Psoas muscle (tissue), 8 donors: Measurements from ENCODE around the gene CBX3. TPM values are rescaled to one million over a fixed set of nuclear protein-coding genes. Genes with fewer than 3 reads are reported as not detected.
"Not testable (repeated sequence)": the region's sequence is repeated elsewhere in the genome, so short reads cannot be mapped to it uniquely, and the experiment has no call there.

Experiments
- ATAC-seq, 4 donors: fragments of 200-7000 bp; cut with Tn5 transposase; one replicate each; pipeline ENCODE4 v1.9.1; 2020; ENCODE audit warnings: moderate library complexity in 3 of 4, mild to moderate bottlenecking in 2 of 4
- DNase-seq, 2 donors: peaks; one replicate each; pipeline ENCODE4 v3.0.0-alpha.2; 2020
- H3K27ac ChIP-seq: fragments of 200-600 bp; one replicate; pipeline ENCODE4 v1.8.0; 2022
- H3K27me3 ChIP-seq, 3 donors: fragments of 200-600 bp in 1 of 3; one replicate each; pipeline versions ENCODE4 v1.6.1 to v1.8.0; 2013 to 2022; ENCODE audit warnings: low read length in 2 of 3, mild to moderate bottlenecking in 2 of 3, moderate library complexity in 1 of 3; ENCODE audit not compliant: insufficient read depth in 3 of 3
- H3K36me3 ChIP-seq, 2 donors: fragments of 200-600 bp in 1 of 2; one replicate each; pipeline versions ENCODE4 v1.6.1 to v1.8.0; 2013 to 2022; ENCODE audit warnings: low read depth in 1 of 2, mild to moderate bottlenecking in 1 of 2, moderate library complexity in 1 of 2; ENCODE audit not compliant: insufficient read depth in 1 of 2
- H3K4me1 ChIP-seq: fragments of 200-600 bp; one replicate; pipeline ENCODE4 v1.8.0; 2022
- H3K4me3 ChIP-seq: fragments of 200-600 bp; one replicate; pipeline ENCODE4 v1.8.0; 2022; ENCODE audit warnings: mild to moderate bottlenecking
- H3K9me3 ChIP-seq: fragments of 200-600 bp; one replicate; pipeline ENCODE4 v1.8.0; 2022
- CTCF ChIP-seq: fragments of 200-600 bp; IDR thresholded peaks from one replicate; pipeline ENCODE4 v1.8.0; 2022; ENCODE audit warnings: antibody characterized with exemption
- WGBS, 3 donors: extraction: QIAGEN DNeasy Blood & Tissue Kit; methylation state at CpG; one replicate each; pipeline versions ENCODE4 v1.1.6 to v1.1.7; 2013; 5-methylcytosine and 5-hydroxymethylcytosine counted together
- intact Hi-C, 2 donors: fragments of 100-400 bp; cut with DNase I; formaldehyde crosslinking; loops; one replicate each; pipeline versions ENCODE4 v1.11.0 to v1.14.2; 2022
- polyA plus RNA-seq, 3 donors: library from polyadenylated mRNA; stranded (reverse); fragments of 200-250 nt; gene quantifications; one replicate each; pipeline ENCODE4 v1.2.3, GENCODE V29; 2013
- total RNA-seq, 4 donors: library from RNA; stranded (reverse); fragmentation: NEBNext Ultra II Directional in 2 of 4; extraction: Animal tissue kit (Norgen Biotek cat#: 25700) in 2 of 4; gene quantifications; one replicate each; pipeline versions ENCODE4 v1.2.1 to v1.2.4, GENCODE V29; 2021 to 2023
- donor health status: healthy with polysubstance abuse.
- donor health status: DM: no; HTN: no; CAD: no; lungs with moderate emphysema.
- donor health status: Bipolar disorder and iron deficiency.
- donor health status: healthy.
- donor health status: DM: yes; HTN: yes; CAD: no.
- donor health status: DM: no; HTN: no; CAD: no.
- donor health status: DM: no; HTN: no; CAD: no.
- donor health status: DM: yes; HTN: yes; CAD: no.

Gene CBX3
- total and polyA plus RNA-seq, 7 donors: 45.3 to 97.0 (median 71.6) TPM

- no peak for DNase-seq
- H3K27ac ChIP-seq: no peak overlapping the region
- intact Hi-C loops: no loop called here
- H3K4me1 ChIP-seq: no peaks in the 10 kb centered on the region
- no peaks in the 10 kb centered on the region for H3K36me3 ChIP-seq
- no peaks in the 10 kb centered on the region for H3K9me3 ChIP-seq
- WGBS, 3 donors: 56 to 73% (median 68%) methylated on average over 2 of the region's 2 CpGs
- no peak for ATAC-seq
- H3K27me3 ChIP-seq: peaks cover 0 to 20% (median 3%) of the 10 kb centered on the region in 3 donors
- TF ChIP-seq CTCF: no peak
- H3K4me3 ChIP-seq: no peak overlapping the region
Measured at GRCh38 chr7:26159243-26159642, 42.3 kb upstream of the CBX3 start.

GRCh38 chr7:26160896-26161295 lies 40.6 kb upstream of the CBX3 start:
- Histone ChIP-seq H3K36me3 (no peaks in the 10 kb centered on the region), H3K9me3 (no peaks in the 10 kb centered on the region), H3K4me1 (no peaks in the 10 kb centered on the region), H3K27me3 (peaks cover 0 to 3% (median 0%) of the 10 kb centered on the region in 3 donors), H3K27ac (no peak overlapping the region), H3K4me3 (no peak overlapping the region)
- WGBS, 3 donors: 89% methylated on average over 2 of the region's 2 CpGs
- no peak for TF ChIP-seq CTCF
- intact Hi-C loops: no loop called here
- DNase-seq (no peak), ATAC-seq (no peak)

GRCh38 chr7:26162431-26162830 lies 39.1 kb upstream of the CBX3 start:
- DNase-seq: no peak
- no peak for ATAC-seq
- WGBS, 3 donors: 58 to 63% (median 62%) methylated on average over 2 of the region's 2 CpGs
- no peak overlapping the region for H3K4me3 ChIP-seq
- H3K36me3 ChIP-seq: peaks cover 4 to 11% of the 10 kb centered on the region in 2 donors
- H3K27ac ChIP-seq: no peak overlapping the region
- no peak for TF ChIP-seq CTCF
- H3K4me1 ChIP-seq: no peaks in the 10 kb centered on the region
- intact Hi-C loops: no loop called here
- H3K27me3 ChIP-seq: no peaks in the 10 kb centered on the region
- H3K9me3 ChIP-seq: no peaks in the 10 kb centered on the region

- H3K4me3 ChIP-seq, H3K27me3 ChIP-seq, ATAC-seq, DNase-seq, H3K4me1 ChIP-seq, H3K27ac ChIP-seq, H3K9me3 ChIP-seq, intact Hi-C loops: not testable (repeated sequence)
- peaks cover 4 to 19% of the 10 kb centered on the region in 2 donors for H3K36me3 ChIP-seq
- 71 to 75% (median 72%) methylated on average over 1 of the region's 1 CpG for WGBS, 3 donors
Measured at GRCh38 chr7:26163804-26164203, 37.7 kb upstream of the CBX3 start.

GRCh38 chr7:26165950-26166683 lies 35.4 kb upstream of the CBX3 start:
- Histone ChIP-seq H3K27me3 (no peaks in the 10 kb centered on the region), H3K4me1 (no peaks in the 10 kb centered on the region), H3K27ac (no peak overlapping the region), H3K9me3 (no peaks in the 10 kb centered on the region), H3K36me3 (peaks cover 10 to 42% of the 10 kb centered on the region in 2 donors), H3K4me3 (no peak overlapping the region)
- ATAC-seq: peak in 2 of 4 donors; percentile 27 to 32
- DNase-seq: no peak
- TF ChIP-seq CTCF: no peak
- WGBS, 3 donors: 52 to 61% (median 56%) methylated on average over 9 of the region's 9 CpGs
- intact Hi-C loops: no loop called here
